ENCODE measurements around the gene ASB18.

GRCh38 chr2:236244256-236244655, 19.9 kb downstream of the ASB18 start:
- no peak for TF ChIP-seq EZH2 (IDR thresholded peaks at IDR 0.05)
- no peak for TF ChIP-seq FOXP2 (optimal IDR thresholded peaks at IDR 0.05; ENCODE audit: control extremely low read depth, extremely low read length, insufficient read depth)
- TF ChIP-seq POLR2AphosphoS5 (IDR thresholded peaks at IDR 0.05; ENCODE audit: borderline replicate concordance, low read depth, low read length) = no peak
